ENCODE measurements around the gene CACNA2D4. TPM values are rescaled to one million over a fixed set of nuclear protein-coding genes. Genes with fewer than 3 reads are reported as not detected.
A peak's percentile ranks its signal among the peaks of the same experiment; 100 is the strongest.

CACNA2D4 gene
- total RNA-seq, 1 donor from 2014 or later: 6.1 TPM

GRCh38 chr12:1799051-1799881 lies 119.2 kb downstream of the CACNA2D4 start:
- no peaks in the 10 kb centered on the region for H3K36me3 Mint-ChIP-seq (ENCODE audit: low read depth)
- DNase-seq (ENCODE audit: low spot score): no peak
- intact Hi-C loops (cut with micrococcal nuclease): loop anchor here (5.0 kb wide), 1 partner anchor 1397 kb away; the partner anchor contains the start of gene CCDC77
- peaks cover 8% of the 10 kb centered on the region for H3K4me1 Mint-ChIP-seq (ENCODE audit: low read depth)
- no peak overlapping the region for H3K4me3 Mint-ChIP-seq
- peaks cover 2% of the 10 kb centered on the region for H3K27me3 Mint-ChIP-seq (ENCODE audit: insufficient read depth)
- H3K27ac Mint-ChIP-seq: no peak overlapping the region
- no peaks in the 10 kb centered on the region for H3K9me3 Mint-ChIP-seq

- Mint-ChIP-seq H3K27me3 (ENCODE audit: insufficient read depth) (peaks cover 2% of the 10 kb centered on the region), H3K27ac (no peak overlapping the region), H3K36me3 (ENCODE audit: low read depth) (no peaks in the 10 kb centered on the region), H3K4me3 (no peak overlapping the region), H3K4me1 (ENCODE audit: low read depth) (peaks cover 6% of the 10 kb centered on the region), H3K9me3 (no peaks in the 10 kb centered on the region)
- DNase-seq (ENCODE audit: low spot score): no peak
- intact Hi-C loops (cut with micrococcal nuclease): loop anchor here (5.0 kb wide), 1 partner anchor 1396 kb away; the partner anchor contains the start of gene CCDC77
Measured at GRCh38 chr12:1798641-1799020, 119.8 kb downstream of the CACNA2D4 start.

GRCh38 chr12:1797991-1798640 lies 120.3 kb downstream of the CACNA2D4 start:
- no peak overlapping the region for H3K27ac Mint-ChIP-seq
- peaks cover 2% of the 10 kb centered on the region for H3K27me3 Mint-ChIP-seq (ENCODE audit: insufficient read depth)
- DNase-seq (ENCODE audit: low spot score): no peak
- H3K4me1 Mint-ChIP-seq (ENCODE audit: low read depth): peaks cover 6% of the 10 kb centered on the region
- no peaks in the 10 kb centered on the region for H3K36me3 Mint-ChIP-seq (ENCODE audit: low read depth)
- H3K9me3 Mint-ChIP-seq: no peaks in the 10 kb centered on the region
- intact Hi-C loops (cut with micrococcal nuclease): loop anchor here (2.0 to 5.0 kb wide), 4 partner anchors 203 to 1396 kb away; partner anchors contain the start of genes CCDC77, DCP1B and FBXL14
- no peak overlapping the region for H3K4me3 Mint-ChIP-seq

GRCh38 chr12:1797011-1797901 lies 121.2 kb downstream of the CACNA2D4 start:
- H3K27me3 Mint-ChIP-seq (ENCODE audit: insufficient read depth): peaks cover 2% of the 10 kb centered on the region
- peaks cover 6% of the 10 kb centered on the region for H3K4me1 Mint-ChIP-seq (ENCODE audit: low read depth)
- peak overlapping the region; percentile 80 for H3K4me3 Mint-ChIP-seq
- H3K36me3 Mint-ChIP-seq (ENCODE audit: low read depth): no peaks in the 10 kb centered on the region
- intact Hi-C loops (cut with micrococcal nuclease): loop anchor here (2.0 to 5.0 kb wide), 4 partner anchors 202 to 1395 kb away; partner anchors contain the start of genes CCDC77, DCP1B and FBXL14
- DNase-seq (ENCODE audit: low spot score): peak; percentile 45
- H3K27ac Mint-ChIP-seq: peak overlapping the region; percentile 71
- no peaks in the 10 kb centered on the region for H3K9me3 Mint-ChIP-seq

- DNase-seq (ENCODE audit: low spot score): peak; percentile 39
- H3K36me3 Mint-ChIP-seq (ENCODE audit: low read depth): no peaks in the 10 kb centered on the region
- peak overlapping the region; percentile 89 for H3K27ac Mint-ChIP-seq
- H3K9me3 Mint-ChIP-seq: no peaks in the 10 kb centered on the region
- peak overlapping the region; percentile 87 for H3K4me3 Mint-ChIP-seq
- intact Hi-C loops (cut with micrococcal nuclease): loop anchor here (1.0 to 5.0 kb wide), 8 partner anchors 8 to 1394 kb away; partner anchors contain the start of genes CCDC77, DCP1B and FBXL14
- peaks cover 12% of the 10 kb centered on the region for H3K4me1 Mint-ChIP-seq (ENCODE audit: low read depth)
- H3K27me3 Mint-ChIP-seq (ENCODE audit: insufficient read depth): no peaks in the 10 kb centered on the region
Measured at GRCh38 chr12:1796515-1797010, 121.9 kb downstream of the CACNA2D4 start.

GRCh38 chr12:1795785-1796514 lies 122.5 kb downstream of the CACNA2D4 start:
- H3K9me3 Mint-ChIP-seq: no peaks in the 10 kb centered on the region
- intact Hi-C loops (cut with micrococcal nuclease): loop anchor here (1.0 to 5.0 kb wide), 8 partner anchors 8 to 1394 kb away; partner anchors contain the start of genes CCDC77, DCP1B and FBXL14
- H3K4me3 Mint-ChIP-seq: peak overlapping the region; percentile 87
- no peaks in the 10 kb centered on the region for H3K36me3 Mint-ChIP-seq (ENCODE audit: low read depth)
- H3K27me3 Mint-ChIP-seq (ENCODE audit: insufficient read depth): no peaks in the 10 kb centered on the region
- DNase-seq (ENCODE audit: low spot score): peak; percentile 93
- peak overlapping the region; percentile 89 for H3K27ac Mint-ChIP-seq
- H3K4me1 Mint-ChIP-seq (ENCODE audit: low read depth): peaks cover 18% of the 10 kb centered on the region

GRCh38 chr12:1795221-1795784 lies 123.1 kb downstream of the CACNA2D4 start:
- Mint-ChIP-seq H3K4me1 (ENCODE audit: low read depth) (peaks cover 24% of the 10 kb centered on the region), H3K27ac (peak overlapping the region; percentile 66), H3K4me3 (peak overlapping the region; percentile 87), H3K36me3 (ENCODE audit: low read depth) (no peaks in the 10 kb centered on the region), H3K27me3 (ENCODE audit: insufficient read depth) (no peaks in the 10 kb centered on the region), H3K9me3 (no peaks in the 10 kb centered on the region)
- DNase-seq (ENCODE audit: low spot score): no peak
- intact Hi-C loops (cut with micrococcal nuclease): loop anchor here (5.0 kb wide), 1 partner anchor 1393 kb away; the partner anchor contains the start of gene CCDC77

GRCh38 chr12:1794440-1795090 lies 123.9 kb downstream of the CACNA2D4 start:
- DNase-seq (ENCODE audit: low spot score): no peak
- Mint-ChIP-seq H3K4me1 (ENCODE audit: low read depth) (peaks cover 26% of the 10 kb centered on the region), H3K36me3 (ENCODE audit: low read depth) (no peaks in the 10 kb centered on the region), H3K27ac (no peak overlapping the region), H3K27me3 (ENCODE audit: insufficient read depth) (no peaks in the 10 kb centered on the region), H3K9me3 (no peaks in the 10 kb centered on the region), H3K4me3 (no peak overlapping the region)
- intact Hi-C loops (cut with micrococcal nuclease): loop anchor here (5.0 kb wide), 1 partner anchor 1392 kb away; the partner anchor contains the start of gene CCDC77

GRCh38 chr12:1793426-1794210 lies 124.8 kb downstream of the CACNA2D4 start:
- H3K36me3 Mint-ChIP-seq (ENCODE audit: low read depth): no peaks in the 10 kb centered on the region
- no peak overlapping the region for H3K4me3 Mint-ChIP-seq
- intact Hi-C loops (cut with micrococcal nuclease): no loop called here
- H3K27ac Mint-ChIP-seq: no peak overlapping the region
- H3K9me3 Mint-ChIP-seq: no peaks in the 10 kb centered on the region
- H3K4me1 Mint-ChIP-seq (ENCODE audit: low read depth): peaks cover 26% of the 10 kb centered on the region
- DNase-seq (ENCODE audit: low spot score): no peak
- H3K27me3 Mint-ChIP-seq (ENCODE audit: insufficient read depth): no peaks in the 10 kb centered on the region

- H3K27ac Mint-ChIP-seq: no peak overlapping the region
- DNase-seq (ENCODE audit: low spot score): no peak
- H3K4me3 Mint-ChIP-seq: no peak overlapping the region
- H3K9me3 Mint-ChIP-seq: no peaks in the 10 kb centered on the region
- peaks cover 3% of the 10 kb centered on the region for H3K36me3 Mint-ChIP-seq (ENCODE audit: low read depth)
- H3K27me3 Mint-ChIP-seq (ENCODE audit: insufficient read depth): no peaks in the 10 kb centered on the region
- peaks cover 26% of the 10 kb centered on the region for H3K4me1 Mint-ChIP-seq (ENCODE audit: low read depth)
- intact Hi-C loops (cut with micrococcal nuclease): no loop called here
Measured at GRCh38 chr12:1792406-1792805, 126.0 kb downstream of the CACNA2D4 start.
